HG03159 (cell line): ENCODE results near the gene CNOT6L.
"Not testable (repeated sequence)": the region's sequence is repeated elsewhere in the genome, so short reads cannot be mapped to it uniquely, and the experiment has no call there.

Experiments
- ATAC-seq: cut with Tn5 transposase; IDR thresholded peaks from one replicate; pipeline ENCODE4 v1.9.1; 2021; ENCODE audit warnings: mild to moderate bottlenecking, moderate library complexity; ENCODE audit not compliant: unreplicated experiment

The CNOT6L gene

GRCh38 chr4:77783895-77784294 is 35.3 kb downstream of the CNOT6L start:
- ATAC-seq = no peak

GRCh38 chr4:77782102-77782835 is 36.9 kb downstream of the CNOT6L start:
- ATAC-seq = no peak

DNA sequence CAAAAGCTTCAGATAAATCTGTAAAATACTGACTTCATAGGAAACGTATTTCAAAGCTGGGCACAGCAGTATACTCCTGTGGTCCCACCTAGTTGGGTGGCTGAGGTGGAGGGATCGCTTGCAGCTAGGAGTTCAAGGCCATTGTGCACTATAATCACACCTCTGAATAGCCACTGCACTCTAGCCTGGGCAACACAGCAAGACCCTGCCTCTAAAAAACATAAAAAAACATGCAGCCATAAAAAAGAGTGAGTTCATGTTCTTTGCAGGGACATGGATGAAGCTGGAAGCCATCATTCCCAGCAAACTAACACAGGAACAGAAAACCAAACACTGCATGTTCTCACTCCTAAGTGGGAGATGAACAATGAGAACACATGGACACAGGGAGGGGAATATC is 38.4 kb downstream of the CNOT6L start:
- ATAC-seq = not testable (repeated sequence)

- no peak for ATAC-seq
Measured at GRCh38 chr4:77777135-77777807, 41.9 kb downstream of the CNOT6L start.

DNA sequence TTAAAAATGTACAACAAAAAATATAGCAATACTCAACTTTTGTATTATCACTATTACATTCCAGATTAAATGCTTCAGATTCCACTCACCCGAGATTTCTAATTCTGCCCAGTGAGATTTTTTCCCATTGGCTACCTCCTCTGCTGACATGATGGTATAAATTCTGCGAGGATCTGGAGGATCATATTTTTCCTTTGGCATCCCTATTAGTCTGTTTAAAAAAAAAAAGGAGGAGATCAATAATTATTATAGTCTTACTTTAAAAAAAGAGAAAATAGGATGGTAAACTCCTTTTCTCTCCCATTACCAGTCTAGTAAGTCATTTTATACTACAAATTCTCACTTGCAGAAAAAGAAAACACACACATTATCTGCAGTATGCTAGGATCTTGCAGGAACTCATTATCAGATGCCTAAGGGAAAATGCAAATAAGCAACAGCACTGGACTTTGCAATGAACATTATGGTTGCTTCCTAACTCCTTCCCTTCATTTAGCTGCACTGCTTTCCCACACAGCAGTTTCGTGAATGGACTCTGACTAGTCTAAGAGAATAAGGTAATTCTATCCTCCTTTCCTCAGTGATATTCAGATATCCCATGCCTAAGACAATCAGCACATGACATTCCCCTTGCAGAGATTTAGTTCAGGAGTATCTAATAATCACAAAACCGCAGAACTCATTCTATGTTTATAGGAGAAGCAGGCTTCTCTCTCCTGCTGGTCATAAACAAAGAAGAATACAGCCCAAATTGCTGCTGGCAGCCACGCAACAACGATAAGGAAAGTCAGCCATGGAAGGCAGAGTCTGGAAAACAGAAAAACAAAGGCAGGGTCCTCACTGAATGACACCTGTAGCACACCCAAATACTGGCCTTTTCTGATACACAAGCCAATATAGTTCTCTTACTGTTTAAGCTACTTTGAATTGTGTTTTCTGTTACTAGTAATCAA is 42.7 kb downstream of the CNOT6L start:
- ATAC-seq = no peak

DNA sequence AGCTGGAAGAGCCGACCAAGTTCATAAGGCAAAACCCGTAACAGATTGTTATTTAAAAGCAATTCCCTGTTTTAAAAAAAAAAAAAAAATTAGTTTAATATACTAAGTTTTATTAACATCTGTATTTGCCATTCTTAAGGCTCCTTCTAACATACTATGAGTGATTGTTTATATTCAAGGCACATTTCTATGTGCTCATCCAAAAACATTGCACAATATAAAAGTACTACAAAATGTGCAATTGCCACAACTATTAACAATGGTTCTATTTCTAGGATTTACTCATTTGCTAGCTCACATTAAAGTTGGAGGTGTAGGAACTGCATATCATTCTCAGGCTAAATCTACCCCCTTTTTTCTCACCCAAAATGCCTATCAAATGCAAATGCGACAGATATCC is 46.1 kb downstream of the CNOT6L start:
- ATAC-seq = no peak

DNA sequence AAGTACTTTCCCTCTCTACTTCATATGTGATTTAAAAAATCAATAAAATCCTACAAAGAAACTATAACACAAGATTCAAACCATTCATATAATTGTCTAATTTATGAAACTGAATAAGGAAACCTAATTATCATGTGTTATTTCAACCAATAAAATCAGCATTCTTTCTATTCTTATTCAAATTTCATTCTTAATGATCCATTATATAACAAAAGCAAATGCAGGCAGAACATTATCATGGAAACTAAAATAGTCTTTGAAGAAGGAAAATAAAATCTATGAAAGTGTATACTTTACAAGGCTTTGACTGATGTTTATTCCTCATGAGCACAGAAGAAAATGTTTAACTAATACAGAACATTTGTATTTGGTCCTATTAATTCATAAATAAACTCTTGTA is 47.6 kb downstream of the CNOT6L start:
- no peak for ATAC-seq

DNA sequence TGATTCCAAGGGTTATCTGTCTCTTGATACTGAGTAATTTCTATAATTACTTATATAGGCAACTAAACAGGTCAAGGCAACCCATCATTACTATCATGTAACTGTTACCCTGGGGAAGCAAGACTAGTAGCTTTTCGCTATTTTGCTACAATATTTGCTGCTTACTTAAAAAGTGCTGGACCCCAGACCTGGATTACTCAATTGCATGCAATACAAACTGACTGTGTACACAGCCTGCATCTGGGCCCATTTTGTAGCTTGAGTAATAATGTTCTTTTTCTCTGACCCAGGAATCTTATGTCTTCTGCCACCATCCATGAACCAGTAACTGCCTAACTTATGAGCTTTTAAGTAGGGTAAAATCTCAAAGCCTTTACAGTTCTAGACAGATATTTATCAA is 53.4 kb downstream of the CNOT6L start:
- ATAC-seq = no peak

GRCh38 chr4:77762531-77762930 is 56.6 kb downstream of the CNOT6L start:
- no peak for ATAC-seq

DNA sequence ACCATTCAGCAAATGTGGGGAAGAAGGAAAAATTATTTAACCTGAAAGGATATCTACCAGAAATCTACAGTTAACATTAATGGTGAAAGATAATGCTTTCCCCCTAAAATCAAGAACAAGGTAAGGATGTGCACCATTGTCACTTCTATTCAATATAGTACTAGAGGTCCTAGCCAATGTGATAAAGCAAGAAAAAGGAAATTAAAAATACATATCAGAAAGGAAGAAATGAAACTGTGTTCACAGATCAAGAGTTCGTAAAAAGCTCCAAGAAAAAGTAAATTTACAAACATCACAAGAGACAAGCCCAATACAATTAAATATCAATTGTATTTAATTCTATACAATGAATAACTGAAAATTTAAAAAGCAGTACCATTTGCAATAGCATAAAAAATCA is 57.6 kb downstream of the CNOT6L start:
- ATAC-seq = no peak

GRCh38 chr4:77758804-77759203 is 60.4 kb downstream of the CNOT6L start:
- no peak for ATAC-seq

GRCh38 chr4:77751764-77752163 is 67.4 kb downstream of the CNOT6L start:
- ATAC-seq = no peak

DNA sequence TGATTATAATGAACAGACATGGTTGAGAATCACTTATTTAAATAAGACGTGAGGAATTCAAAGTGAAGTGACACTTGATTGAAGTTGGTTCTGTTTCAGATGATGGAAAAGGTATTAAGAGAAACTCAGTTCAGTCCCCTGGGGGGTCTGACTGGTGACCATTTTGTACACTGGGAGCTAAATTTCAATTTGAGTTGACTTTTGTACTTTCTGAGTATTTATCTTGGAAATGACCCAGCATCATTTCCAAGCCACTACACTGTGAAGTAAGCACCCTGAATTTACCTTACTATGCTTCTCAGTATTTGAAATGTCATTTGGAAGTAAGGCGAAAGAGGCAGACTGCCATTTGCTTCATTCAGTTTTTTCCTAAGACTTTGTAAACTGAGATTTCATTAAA is 73.4 kb downstream of the CNOT6L start:
- no peak for ATAC-seq

- no peak for ATAC-seq
Measured at GRCh38 chr4:77742054-77742453, 77.1 kb downstream of the CNOT6L start.

- ATAC-seq = no peak
Measured at GRCh38 chr4:77740480-77740879, 78.7 kb downstream of the CNOT6L start.

DNA sequence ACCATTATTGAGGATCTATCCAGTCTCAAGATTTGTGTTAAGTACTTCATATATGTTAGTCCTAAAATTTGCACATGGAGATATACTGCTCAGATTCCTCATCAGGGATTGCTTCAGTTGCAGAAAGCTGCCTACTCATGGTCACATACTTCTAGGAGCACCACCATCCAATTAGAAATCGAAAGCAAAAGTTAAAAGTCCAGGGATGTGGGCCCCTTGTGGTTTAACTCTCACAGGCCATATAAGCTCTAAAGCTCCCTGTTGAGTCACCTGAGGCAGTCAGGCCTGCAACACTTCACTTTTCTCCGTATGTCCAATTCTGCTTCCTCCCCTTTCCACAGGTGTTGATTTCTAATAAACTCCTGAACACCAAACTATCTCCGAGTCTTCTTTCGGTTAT is 84.2 kb downstream of the CNOT6L start:
- peak; percentile 93 for ATAC-seq

GRCh38 chr4:77731656-77732055 is 87.5 kb downstream of the CNOT6L start:
- ATAC-seq = no peak

GRCh38 chr4:77728420-77728819 is 90.7 kb downstream of the CNOT6L start:
- no peak for ATAC-seq

DNA sequence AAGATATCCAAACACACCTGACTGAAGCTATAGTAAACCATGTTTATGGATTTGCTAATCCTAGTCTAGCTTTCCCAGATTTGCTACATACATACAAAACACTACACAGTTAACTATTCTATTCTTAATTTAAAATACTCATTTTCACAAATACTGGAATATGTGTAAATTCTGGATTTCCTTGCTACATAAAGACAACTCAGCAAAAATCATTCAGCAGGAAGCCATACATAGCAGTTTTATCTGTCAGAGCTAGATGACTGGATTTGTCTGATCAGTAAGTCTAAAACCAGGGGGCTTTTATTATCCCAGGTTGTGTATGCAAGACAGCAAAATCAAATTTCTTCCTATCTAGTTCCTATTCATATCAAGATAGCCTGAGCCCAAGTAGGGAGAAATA is 98.1 kb downstream of the CNOT6L start:
- no peak for ATAC-seq

- not testable (repeated sequence) for ATAC-seq
Measured at GRCh38 chr4:77718500-77718899, 100.7 kb downstream of the CNOT6L start.
